HG03342 (cell line): ENCODE measurements around the gene SLC5A1.

Source experiments
- ATAC-seq: cut with Tn5 transposase; IDR thresholded peaks from one replicate; pipeline ENCODE4 v1.9.1; 2021; ENCODE audit warnings: mild to moderate bottlenecking, moderate library complexity; ENCODE audit not compliant: unreplicated experiment

The SLC5A1 gene

DNA sequence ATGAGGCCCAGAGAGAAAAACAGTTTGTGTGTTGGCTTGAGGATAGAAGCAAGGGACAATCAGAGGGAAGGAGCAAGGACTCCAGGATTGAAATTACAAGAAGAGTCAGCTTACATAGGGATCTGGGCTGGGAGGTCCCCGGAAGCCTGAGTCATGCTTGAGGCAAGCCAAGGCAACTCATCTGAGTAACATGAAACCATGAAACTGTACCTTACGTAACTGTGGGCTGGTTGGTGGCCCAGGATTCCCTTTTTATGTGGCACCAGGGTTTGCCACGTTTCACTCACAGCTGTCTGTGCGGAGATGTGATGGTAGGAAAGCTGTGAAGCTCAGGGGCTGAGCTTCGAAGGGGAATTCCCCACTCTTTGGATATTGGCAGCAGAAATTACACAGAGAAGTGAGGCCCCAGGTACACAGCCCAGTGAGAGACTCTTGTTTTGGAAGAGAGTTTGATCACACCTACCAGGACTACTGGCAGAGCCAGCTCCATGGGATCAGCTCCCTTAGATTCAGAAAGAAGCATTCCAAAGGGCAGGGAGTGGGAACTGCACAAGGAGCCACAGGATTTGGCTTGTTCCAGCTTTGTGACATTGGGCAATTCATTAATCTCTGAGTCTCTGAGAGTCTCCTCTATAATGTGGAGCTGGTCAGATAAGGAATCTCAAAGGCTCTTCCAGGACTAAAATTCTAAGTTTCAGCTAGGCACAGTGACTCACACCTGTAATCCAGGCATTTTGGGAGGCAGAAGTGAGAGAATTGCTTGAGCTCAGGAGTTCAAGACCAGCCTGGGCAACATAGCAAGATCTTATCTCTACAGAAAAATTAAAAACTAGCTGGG, 7.8 kb downstream of the SLC5A1 start:
- ATAC-seq: no peak

DNA sequence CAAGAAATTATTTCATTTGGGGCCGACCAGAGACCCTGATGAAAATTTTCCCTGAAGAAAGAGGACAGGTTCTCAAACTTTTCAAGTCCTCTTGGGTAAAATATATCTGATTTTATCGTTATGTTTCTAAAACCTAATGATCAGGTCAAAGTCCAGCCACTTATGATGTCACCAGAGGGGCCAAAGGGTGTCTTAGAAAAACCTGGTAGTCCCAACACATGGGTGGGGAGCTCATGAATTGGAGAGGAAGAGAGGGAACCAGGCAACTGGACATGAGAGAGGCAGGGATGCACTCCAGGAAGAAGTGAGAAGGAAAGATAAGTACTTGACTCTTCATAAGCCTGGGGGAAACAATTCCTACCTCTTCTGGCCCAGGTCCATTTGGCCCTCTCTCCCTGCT, 9.2 kb downstream of the SLC5A1 start:
- ATAC-seq: no peak

DNA sequence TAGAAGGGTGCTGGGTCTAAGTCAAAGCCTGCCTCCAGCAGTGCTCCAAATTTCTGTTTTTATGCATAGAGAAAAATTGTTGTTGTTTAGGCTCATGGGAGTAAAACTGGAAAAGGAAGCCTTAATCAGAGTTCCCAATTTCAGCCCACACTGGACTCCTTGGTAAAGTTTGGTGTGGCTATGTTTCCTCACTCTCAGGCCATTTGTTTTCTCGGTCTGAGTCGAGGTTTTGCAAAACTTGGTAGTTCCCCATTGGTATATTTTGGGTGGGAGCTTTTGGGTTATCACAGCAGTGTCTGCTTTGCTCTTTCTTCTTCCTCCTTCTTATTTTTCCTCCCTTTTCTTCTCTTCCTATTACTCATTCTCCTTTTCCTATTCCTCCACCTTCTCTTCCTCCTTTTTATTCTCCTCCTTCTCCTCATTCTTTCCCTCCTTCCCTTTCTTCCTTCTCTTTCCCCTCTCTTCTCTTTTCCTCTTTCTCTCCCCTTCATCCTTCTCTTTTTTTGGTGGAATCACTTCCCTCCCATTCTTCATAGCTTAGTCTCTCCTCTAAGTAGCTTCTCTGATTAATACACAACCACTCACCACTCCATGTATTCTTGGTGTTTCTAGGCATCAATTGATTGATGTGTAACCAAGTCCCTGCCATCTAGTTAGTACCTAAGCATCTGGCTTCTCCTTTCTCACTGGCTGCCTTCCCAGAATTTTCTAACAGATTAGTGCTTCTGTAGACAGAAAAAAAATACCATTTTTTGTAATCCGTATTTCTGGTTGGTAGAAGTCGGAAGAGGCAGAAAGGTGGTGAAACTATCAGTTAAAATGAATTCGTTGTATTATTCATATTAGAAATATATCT, 10.1 kb downstream of the SLC5A1 start:
- ATAC-seq: no peak

DNA sequence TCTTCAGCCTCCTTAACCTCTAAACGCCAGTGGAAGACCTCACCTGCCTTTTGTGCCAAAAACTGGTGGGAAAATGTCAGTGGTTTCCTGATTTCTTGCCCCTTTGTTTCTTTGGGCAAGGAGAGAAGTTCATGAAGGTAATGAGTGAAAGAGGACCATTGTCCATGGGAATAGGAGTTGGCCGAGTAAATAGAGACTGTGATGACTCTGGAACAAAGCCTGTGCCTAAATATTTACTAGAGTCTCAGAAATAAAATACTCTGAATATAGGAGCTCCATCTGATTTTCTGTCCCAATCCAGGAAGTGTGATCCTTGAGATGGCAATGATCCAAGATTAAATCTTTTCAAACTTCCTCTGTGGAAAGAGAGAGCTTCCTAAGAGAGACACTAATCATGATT, 12.0 kb downstream of the SLC5A1 start:
- no peak for ATAC-seq

DNA sequence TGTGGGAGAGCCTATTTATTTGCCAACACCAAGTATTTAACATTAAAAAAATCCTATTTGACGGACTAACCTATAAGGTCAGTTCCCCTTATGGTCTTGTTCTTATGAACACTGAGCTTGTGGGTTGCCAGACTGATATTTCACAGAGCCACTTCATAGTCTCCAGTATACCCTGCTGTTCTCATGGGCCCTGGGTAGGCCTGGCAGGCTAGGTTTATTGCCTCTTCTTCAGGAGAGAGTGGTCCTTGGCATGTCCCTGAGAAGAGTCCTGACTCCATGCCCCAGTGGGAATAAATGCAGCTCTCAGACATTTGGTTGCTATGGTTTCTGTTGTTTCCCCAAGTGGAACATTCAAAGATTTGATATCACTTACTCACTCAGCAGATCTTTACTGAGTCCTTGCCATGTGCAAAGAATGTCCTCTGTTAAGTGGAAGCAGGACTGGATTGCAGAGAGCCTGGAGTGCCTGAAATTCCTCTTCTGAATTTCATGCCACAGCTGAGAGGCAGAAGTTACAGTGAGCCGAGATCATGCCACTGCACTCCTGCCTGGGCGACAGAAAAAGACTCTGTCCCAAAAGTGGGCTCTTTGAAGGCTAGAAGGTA, 15.7 kb downstream of the SLC5A1 start:
- ATAC-seq: no peak

DNA sequence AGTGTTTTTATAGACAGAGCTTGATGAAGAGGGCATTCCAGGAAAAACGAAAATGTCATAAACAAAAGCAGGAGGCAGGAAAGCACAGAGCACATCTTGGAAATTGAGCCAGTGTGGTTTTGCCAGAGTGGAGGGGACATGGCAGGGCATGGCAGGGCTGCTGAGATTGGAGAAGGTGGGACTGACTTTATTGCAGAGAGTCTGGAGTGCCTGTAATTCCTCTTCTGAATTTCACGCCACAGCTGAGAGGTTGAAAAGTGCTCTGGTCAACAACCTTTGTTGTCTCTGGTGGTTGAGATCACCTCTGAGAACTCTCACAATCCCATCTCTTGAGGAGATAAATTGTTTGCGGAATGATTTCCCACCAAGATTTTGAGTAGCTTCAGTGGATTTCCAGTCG, 16.4 kb downstream of the SLC5A1 start:
- no peak for ATAC-seq

DNA sequence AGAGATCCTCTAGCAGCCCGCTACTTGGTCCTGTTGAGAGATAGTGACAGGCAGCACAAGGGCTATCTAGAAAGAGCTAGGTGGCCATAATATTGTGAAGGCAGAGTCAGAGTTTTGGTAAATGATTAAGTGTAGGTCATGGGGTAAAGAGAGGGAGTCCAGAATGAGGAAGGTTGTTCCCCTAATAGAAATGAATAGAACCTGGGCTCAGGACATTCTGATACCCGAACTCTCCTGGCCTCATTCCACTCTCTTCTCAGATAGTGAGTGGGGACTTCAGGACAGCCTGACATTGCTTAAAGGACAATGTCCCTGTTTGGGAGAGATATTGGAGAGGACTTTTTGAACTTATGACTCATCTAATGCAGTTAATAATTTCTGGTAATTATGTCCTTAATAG, 20.6 kb downstream of the SLC5A1 start:
- no peak for ATAC-seq

DNA sequence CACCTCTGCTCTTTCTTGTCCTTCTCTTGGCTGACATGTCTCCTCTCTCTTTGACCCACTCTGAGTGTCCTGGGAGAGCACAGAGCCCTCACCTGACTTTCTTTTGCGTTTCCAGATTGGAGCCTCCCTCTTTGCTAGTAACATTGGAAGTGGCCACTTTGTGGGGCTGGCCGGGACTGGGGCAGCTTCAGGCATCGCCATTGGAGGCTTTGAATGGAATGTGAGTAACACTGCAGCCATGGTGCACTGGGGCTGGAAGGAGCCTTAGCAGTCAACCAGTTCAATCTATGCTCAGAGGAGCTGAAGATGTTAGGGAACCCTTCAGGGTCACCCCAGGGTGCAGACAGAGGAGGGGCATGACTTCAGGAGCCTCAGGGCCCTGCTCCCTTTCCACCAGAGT, 23.8 kb downstream of the SLC5A1 start:
- ATAC-seq: no peak

DNA sequence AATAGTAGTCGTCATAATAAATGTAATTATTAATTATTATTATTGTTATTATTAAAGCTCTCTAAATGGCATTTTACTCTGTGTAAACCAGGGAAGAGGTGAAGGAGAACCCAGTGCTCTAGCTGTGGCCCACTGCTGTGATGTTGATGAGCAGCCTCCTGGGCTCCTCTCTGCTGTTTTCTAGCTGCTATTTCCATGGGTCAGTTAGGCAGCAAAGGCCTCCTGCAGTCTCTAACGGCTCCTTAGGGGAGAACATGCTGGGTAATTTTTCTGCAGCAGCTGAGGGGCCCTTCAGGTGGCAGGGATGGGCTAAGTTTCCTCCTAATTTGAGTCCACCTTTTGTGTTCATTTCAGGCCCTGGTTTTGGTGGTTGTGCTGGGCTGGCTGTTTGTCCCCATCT, 24.6 kb downstream of the SLC5A1 start:
- ATAC-seq: no peak

DNA sequence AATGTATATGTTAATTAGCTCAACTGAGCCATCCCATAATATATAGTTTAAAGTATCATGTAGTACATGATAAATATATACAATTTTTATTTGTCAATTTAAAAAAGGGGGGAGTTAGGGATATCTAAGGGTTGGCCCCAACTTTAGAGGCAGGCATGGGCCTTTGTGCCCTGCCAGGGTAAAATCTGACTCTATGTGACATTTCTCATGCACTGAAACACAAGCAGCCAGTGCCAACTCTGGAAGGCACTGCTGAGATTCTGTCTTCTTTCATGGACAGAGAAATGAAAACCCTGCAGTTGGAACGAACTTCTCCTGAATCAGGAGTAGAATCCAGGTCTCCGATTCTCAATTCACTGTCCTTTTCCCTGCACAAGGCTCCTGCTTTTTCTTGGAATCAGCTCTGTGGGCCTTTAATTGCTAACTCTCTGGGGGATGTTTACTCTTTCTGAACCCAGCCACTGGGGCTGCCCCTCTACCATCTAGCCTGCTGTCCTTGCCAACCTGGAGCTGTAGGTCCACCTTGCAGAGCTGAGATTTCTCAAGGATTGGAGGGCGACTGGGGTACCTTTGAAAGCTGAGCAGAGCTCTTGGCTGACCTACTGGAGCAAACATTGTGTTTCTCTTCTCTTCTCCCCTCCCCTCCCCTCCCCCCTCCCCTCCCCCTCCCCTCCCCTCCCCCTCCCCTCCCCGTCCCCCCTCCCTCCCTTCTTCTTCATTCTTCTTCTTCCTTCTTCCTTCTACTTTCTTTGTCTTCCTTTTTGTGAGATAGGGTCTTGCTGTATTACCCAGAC, 26.7 kb downstream of the SLC5A1 start:
- ATAC-seq: no peak

DNA sequence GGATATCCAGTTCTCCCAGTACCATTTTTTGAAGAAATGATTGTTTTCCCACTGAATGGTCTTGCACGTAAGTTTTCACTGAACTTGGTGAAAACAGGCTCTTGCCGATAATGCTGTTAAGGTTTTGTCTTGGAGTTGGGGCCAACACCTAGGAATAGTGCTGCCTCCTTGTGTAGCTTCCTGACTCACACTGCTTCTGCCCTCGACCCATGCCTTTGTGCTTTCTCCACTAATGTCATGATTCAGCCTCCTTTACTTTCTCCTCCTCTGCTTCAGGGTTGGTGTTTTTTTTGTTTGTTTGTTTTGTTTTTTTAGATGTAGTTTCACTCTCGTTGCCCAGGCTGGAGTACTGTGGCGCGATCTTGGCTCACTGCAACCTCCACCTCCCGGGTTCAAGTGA, 30.2 kb downstream of the SLC5A1 start:
- ATAC-seq: no peak

DNA sequence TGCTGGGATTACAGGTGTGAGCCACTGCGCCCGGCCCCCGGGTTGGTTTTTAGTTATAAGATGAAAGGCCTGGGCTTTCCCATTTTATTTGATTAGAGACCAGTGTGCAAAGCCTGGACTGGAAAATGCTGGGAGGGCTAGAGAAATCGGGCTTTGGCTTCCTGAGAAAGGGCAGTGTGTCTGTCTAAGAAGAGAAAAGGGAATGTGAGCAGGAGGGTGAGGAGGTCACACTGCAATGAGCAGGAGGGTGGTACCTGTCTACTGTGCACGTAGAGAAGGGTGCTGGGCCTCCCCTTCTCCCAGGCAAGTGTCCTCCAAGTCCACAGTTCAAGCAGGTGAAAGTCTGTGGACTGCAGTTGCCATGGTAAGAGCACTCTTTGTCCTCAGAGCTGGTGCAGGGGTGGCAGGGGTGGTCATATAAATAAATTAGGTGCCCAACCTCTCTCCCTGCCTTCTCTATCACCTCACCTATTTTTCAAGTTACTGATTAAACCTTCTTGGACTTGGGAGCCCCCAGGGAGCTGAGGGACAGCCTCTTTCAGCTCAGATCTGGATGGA, 30.8 kb downstream of the SLC5A1 start:
- ATAC-seq: no peak

DNA sequence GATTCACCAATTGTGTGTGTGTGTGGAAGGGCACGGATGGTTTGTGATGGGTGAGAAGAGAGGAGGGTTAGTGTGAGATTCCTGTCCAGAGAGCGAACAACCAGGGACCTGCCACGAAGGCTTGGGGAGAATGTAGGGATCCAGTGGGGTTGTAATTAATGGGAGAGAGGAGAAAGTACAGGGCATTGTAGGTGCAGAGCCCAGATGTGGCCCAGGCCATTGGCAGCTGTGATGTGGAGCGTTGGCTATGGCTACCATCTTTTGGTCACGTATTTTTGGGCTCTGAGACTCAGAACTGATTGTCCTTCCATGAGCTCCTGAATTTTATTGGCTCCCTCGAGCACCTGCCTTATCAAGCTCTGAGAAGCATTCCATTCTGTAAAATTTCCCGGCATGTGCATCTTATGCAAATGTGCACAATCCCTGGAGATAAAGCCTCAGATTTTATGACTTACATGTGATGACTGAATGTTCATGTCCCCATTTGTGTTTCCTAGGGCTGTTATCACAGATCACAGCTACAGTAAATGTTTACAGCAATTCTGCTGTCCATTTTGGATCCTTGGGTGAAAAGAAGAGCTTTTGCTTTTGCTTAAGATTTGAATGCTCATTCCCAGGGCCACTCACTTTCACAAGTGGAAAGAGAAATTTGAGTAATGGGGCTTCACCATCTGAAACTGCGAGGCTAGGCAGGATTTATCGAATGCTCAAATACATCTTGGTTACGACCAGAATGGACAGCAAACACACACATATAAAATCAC, 33.1 kb downstream of the SLC5A1 start:
- no peak for ATAC-seq

DNA sequence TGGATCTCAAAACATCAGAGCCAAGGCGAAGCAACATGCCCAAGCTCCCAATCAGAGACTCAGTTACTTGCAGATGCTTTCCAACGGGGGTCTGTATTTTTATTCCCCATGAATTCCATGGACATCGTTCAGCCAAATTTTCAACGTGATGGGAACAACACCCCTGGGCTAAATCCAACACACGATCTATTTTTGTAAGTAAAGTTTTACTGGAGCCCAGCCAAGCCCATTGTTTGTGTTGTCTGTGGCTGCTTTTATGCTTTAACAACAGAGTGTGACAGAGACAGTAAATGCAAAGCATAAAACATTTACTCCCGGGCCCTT, 33.7 kb downstream of the SLC5A1 start:
- no peak for ATAC-seq

DNA sequence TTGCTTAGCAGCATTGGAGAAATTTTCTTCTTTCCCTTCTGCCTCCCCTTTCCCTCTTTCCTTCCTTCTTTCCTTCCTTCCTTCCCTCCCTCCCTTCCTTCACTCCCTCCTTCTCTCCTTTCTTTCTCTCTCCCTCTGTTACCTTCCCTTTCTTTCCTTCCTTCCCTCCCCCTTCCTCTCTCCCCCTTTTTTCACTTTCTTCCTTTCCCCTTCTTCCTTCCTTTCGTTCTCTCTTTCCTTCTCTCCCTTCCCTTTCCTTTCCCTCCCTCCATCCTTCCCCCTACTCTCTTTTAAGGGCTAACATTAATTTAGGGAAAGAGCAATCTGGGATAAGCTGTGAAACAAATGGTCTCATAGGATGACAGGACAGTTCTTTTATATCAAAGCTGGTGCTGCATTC, 34.1 kb downstream of the SLC5A1 start:
- ATAC-seq: no peak

DNA sequence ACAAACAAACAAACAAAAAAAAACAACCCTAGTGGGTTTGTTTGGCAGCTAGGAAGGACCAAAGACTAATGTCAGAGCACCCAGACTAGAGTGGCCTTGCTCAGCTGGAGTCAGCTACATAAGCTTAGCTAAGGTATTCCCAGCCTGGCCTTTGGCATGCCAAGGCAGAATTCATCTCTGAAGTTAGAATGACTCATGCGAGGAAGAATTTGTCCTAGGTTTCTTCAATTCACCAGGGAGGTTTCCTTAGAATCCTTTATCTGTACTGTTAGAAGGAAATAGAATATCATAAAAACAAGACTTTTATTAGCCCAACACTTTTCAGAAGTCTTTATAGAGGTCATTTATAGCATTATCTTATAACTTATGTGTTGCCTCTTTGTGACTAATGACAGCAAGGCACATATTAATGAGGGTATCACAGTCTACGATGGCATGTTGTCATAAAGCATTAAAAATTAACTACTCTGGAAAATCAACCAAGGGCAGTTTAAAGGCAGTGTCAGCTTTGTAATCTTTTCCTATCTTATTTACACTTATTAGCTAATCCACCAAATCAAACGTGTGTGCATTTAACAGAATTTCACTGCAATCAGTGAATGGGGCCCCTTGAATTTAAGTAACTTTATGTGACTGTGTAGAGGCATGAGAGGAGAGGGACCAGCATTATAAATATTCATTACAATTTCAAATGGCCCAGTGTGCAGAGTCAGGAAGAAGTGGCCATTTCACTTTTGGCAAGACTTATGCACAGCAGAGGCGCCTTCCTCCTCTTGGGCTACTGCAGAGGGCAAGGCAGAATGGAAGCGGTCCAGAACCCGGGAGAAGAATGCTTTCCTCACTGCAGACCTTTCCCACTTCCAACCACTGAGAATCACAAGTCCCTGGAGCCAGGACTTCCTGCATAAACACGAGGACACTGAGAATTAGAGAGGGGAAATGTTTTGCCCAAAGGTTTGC, 36.3 kb downstream of the SLC5A1 start:
- ATAC-seq: no peak

DNA sequence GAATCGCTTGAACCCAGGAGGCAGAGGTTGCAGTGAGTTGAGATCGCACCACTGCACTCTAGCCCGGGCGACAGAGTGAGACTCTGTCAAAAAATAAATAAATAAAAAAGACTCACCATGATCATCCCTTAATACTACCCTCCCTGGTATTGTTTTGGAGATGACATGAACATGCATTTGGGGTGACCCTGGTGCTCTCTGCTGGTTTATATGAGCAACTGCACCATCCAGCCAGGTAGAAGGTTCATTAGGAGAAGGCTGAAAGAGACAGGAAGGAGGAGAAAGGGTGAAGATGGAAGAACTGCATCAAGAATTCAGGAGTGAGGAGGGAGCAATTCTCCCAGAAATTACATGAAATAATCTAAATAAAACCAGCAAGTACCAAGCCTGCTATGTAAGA, 37.8 kb downstream of the SLC5A1 start:
- ATAC-seq: no peak

DNA sequence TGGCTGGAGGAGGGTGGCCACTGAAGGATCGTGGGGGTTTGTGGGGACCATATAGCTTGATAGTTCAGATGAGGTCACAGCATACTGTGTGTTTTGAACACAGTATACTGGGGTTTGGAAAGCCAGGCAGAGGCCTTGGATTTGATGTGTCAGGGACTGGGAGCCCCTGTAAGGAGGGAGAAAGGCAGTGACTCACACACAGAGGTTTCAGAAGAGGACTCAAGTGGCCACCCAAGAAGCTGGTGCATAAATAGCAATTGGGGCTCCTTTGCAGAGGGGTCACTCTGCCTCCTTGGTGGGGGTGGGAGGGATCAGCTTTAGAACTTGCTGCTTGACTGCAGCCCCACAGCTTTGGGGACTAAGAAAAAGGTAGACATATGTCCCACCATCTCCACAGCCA, 39.3 kb downstream of the SLC5A1 start:
- ATAC-seq: no peak

DNA sequence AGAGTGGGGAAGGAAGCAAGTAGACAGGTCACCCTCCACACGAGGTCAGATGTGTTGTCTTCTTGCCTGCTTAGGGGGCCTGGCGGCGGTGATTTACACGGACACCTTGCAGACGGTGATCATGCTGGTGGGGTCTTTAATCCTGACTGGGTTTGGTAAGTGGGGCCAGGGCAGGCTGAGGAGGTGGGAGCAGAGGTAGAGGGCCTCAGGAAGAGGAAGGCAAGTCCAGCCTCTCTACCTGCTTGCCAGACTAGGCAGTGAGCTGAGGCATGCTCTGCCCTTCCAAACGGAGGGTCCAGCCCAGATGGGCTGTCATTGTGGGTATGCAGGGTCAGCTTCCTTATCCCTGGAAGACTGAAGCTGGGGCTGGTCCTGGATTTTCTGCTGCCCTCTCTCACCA, 39.9 kb downstream of the SLC5A1 start:
- no peak for ATAC-seq
